HL-60 (cell line): ENCODE results near the gene BHLHE40.

Experiments
- DNase-seq, 2 experiments: peaks; one replicate each; pipeline ENCODE4 v3.0.0-alpha.2; 2010 to 2020; ENCODE audit warnings: low read depth in 1 of 2, low spot score in 1 of 2
- H3K27ac ChIP-seq: fragments of 250-450 bp; sonication (Bioruptor Pico); replicated peaks from 2 replicates; pipeline ENCODE4 v1.5.1; 2020; ENCODE audit warnings: mild to moderate bottlenecking, moderate library complexity
- H3K27me3 ChIP-seq: fragments of 250-450 bp; sonication (Bioruptor Pico); 2 replicates; pipeline ENCODE4 v1.5.1; 2021; ENCODE audit warnings: mild to moderate bottlenecking, moderate library complexity; ENCODE audit not compliant: insufficient read depth, poor library complexity, severe bottlenecking
- H3K4me3 ChIP-seq: replicated peaks from 2 replicates; pipeline ENCODE4 v1.5.1; 2011; ENCODE audit warnings: mild to moderate bottlenecking, control low read depth, low read length; ENCODE audit not compliant: insufficient read depth
- CTCF ChIP-seq: IDR thresholded peaks from one replicate; pipeline ENCODE4 v1.5.1; 2011; ENCODE audit warnings: low read length, control low read depth, inconsistent platforms; ENCODE audit not compliant: insufficient read depth
- GABPA ChIP-seq: IDR thresholded peaks from 2 replicates; pipeline ENCODE4 v1.6.1; 2012; ENCODE audit warnings: low read depth
- POLR2AphosphoS5 ChIP-seq: IDR thresholded peaks from 2 replicates; pipeline ENCODE4 v1.6.1; 2012; ENCODE audit warnings: low read depth
- REST ChIP-seq: IDR thresholded peaks from 2 replicates; pipeline ENCODE4 v1.6.1; 2012; ENCODE audit warnings: low read depth; ENCODE audit not compliant: insufficient replicate concordance
- SPI1 ChIP-seq: IDR thresholded peaks from 2 replicates; pipeline ENCODE4 v1.6.1; 2012; ENCODE audit warnings: low read depth, mild to moderate bottlenecking, borderline replicate concordance

Gene BHLHE40

DNA sequence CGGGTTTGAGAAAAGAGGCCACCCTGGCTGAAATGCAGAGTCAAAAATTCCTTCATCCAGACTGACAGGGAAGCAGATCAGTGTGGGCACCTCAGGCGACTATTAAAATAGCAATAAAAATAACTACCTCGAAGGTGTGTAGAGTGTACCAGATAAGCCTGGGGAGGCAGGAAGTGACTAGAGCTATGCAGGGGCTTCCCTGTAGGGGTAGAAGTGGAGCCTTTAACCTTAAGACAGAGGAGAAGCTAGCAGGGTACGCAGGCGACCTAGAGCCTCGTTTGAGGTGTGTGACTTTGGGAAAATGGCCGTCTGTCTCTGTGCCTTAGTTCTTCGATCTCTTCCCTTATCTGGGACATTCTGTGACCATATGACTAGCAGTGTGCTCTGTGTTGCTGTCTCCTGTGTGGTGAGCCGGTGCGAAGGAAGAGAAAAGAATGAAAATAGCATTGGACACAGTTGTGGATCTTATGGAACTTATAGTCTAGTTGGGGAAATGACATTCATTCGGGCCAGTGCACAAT is 17.6 kb downstream of the BHLHE40 start:
- DNase-seq = no peak
- no peak overlapping the region for H3K27ac ChIP-seq
- H3K27me3 ChIP-seq = no peaks in the 10 kb centered on the region
- no peak overlapping the region for H3K4me3 ChIP-seq
- no peak for TF ChIP-seq SPI1
- TF ChIP-seq GABPA = no peak
- TF ChIP-seq POLR2AphosphoS5 = no peak
- TF ChIP-seq REST = no peak
- no peak for TF ChIP-seq CTCF

GRCh38 chr3:4997946-4998345 is 18.7 kb downstream of the BHLHE40 start:
- Histone ChIP-seq H3K4me3 (no peak overlapping the region), H3K27me3 (no peaks in the 10 kb centered on the region), H3K27ac (no peak overlapping the region)
- TF ChIP-seq REST = no peak
- no peak for TF ChIP-seq SPI1
- TF ChIP-seq POLR2AphosphoS5 = no peak
- no peak for DNase-seq

GRCh38 chr3:4999531-5000184 is 20.4 kb downstream of the BHLHE40 start:
- DNase-seq = no peak

More at GRCh38 chr3:4999531-5000184, 20.4 kb downstream of the BHLHE40 start:
- no peaks in the 10 kb centered on the region for H3K27me3 ChIP-seq
- TF ChIP-seq CTCF (no peak), REST (no peak), GABPA (no peak), POLR2AphosphoS5 (no peak), SPI1 (no peak)
- no peak overlapping the region for H3K27ac ChIP-seq
- H3K4me3 ChIP-seq = no peak overlapping the region
